Esophagus muscularis mucosa (tissue), 4 donors: Measurements from ENCODE around the gene ABCC8. TPM values are rescaled to one million over a fixed set of nuclear protein-coding genes. Genes with fewer than 3 reads are reported as not detected.

ENCODE experiments used
- DNase-seq: peaks from one replicate; pipeline ENCODE4 v3.0.0-alpha.2; 2017; ENCODE audit errors: extremely low spot score
- H3K27ac ChIP-seq, 4 donors: fragments of 200-600 bp; sonication (generic); replicated peaks in 1 of 4; 1 replicate in 3 of 4; 2 replicates in 1 of 4; pipeline ENCODE4 v1.5.1; 2016 to 2019; ENCODE audit warnings: mild to moderate bottlenecking in 1 of 4
- H3K27me3 ChIP-seq, 4 donors: fragments of 200-600 bp; sonication (generic); one replicate each; pipeline versions ENCODE4 v1.5.1 to v1.6.0; 2016 to 2019
- H3K36me3 ChIP-seq, 4 donors: fragments of 200-600 bp; sonication (generic); one replicate each; pipeline ENCODE4 v1.5.1; 2016 to 2019
- H3K4me1 ChIP-seq, 4 donors: fragments of 200-600 bp; sonication (generic); one replicate each; pipeline ENCODE4 v1.5.1; 2016 to 2019
- H3K4me3 ChIP-seq, 4 donors: fragments of 200-600 bp; sonication (generic); 1 replicate in 2 of 4; 2 replicates in 2 of 4; pipeline ENCODE4 v1.5.1; 2016 to 2019; ENCODE audit warnings: mild to moderate bottlenecking in 4 of 4, moderate library complexity in 1 of 4
- H3K9me3 ChIP-seq, 4 donors: fragments of 200-600 bp; sonication (generic); 1 replicate in 3 of 4; 2 replicates in 1 of 4; pipeline ENCODE4 v1.5.1; 2016 to 2019
- EP300 ChIP-seq: sonication (generic); formaldehyde crosslinking; IDR thresholded peaks from one replicate; pipeline ENCODE4 v1.6.1; 2017; ENCODE audit warnings: antibody characterized with exemption
- POLR2A ChIP-seq: fragments of 450-650 bp; IDR thresholded peaks from one replicate; pipeline ENCODE4 v1.6.1; 2017; ENCODE audit warnings: antibody characterized with exemption, moderate library complexity, mild to moderate bottlenecking, low read depth
- POLR2AphosphoS5 ChIP-seq, 2 donors: sonication (generic); formaldehyde crosslinking; IDR thresholded peaks; one replicate each; pipeline ENCODE4 v1.6.1; 2017; ENCODE audit warnings: antibody characterized with exemption in 2 of 2
- WGBS: methylation state at CpG from one replicate; pipeline ENCODE4 v1.1.5; 2018; 5-methylcytosine and 5-hydroxymethylcytosine counted together
- intact Hi-C: fragments of 100-400 bp; cut with DNase I; formaldehyde crosslinking; loops from one replicate; pipeline ENCODE4 v1.15.1; 2023
- total RNA-seq, 4 donors: library from RNA; depleted of rRNA; stranded (reverse); fragments of >200 nt; gene quantifications; one replicate each; pipeline versions ENCODE4 v1.1.0 to v1.2.1, GENCODE V29; 2016
- TF ChIP-seq, protein P1 (sequence below), 3 experiments: fragments of 200-600 bp in 2 of 3; fragments of 450-650 bp in 1 of 3; sonication (generic) in 2 of 3; IDR thresholded peaks; one replicate each; pipeline ENCODE4 v1.5.1; 2017 to 2019; ENCODE audit warnings: antibody characterized with exemption in 3 of 3, mild to moderate bottlenecking in 2 of 3, moderate library complexity in 1 of 3

Gene ABCC8
- total RNA-seq, 4 donors from 2014 or later: 0.63 to 2.5 (median 1.7) TPM

GRCh38 chr11:17354601-17354991 is 122.0 kb downstream of the ABCC8 start:
- intact Hi-C loops: no loop called here
- H3K36me3 ChIP-seq: peaks cover 0 to 7% (median 3%) of the 10 kb centered on the region in 4 donors
- WGBS: 46% methylated on average over 3 of the region's 3 CpGs

GRCh38 chr11:17353821-17354600 is 122.6 kb downstream of the ABCC8 start:
- TF ChIP-seq, protein P1, sequence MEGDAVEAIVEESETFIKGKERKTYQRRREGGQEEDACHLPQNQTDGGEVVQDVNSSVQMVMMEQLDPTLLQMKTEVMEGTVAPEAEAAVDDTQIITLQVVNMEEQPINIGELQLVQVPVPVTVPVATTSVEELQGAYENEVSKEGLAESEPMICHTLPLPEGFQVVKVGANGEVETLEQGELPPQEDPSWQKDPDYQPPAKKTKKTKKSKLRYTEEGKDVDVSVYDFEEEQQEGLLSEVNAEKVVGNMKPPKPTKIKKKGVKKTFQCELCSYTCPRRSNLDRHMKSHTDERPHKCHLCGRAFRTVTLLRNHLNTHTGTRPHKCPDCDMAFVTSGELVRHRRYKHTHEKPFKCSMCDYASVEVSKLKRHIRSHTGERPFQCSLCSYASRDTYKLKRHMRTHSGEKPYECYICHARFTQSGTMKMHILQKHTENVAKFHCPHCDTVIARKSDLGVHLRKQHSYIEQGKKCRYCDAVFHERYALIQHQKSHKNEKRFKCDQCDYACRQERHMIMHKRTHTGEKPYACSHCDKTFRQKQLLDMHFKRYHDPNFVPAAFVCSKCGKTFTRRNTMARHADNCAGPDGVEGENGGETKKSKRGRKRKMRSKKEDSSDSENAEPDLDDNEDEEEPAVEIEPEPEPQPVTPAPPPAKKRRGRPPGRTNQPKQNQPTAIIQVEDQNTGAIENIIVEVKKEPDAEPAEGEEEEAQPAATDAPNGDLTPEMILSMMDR (IDR thresholded peaks at IDR 0.05): no peak
- TF ChIP-seq EP300 (no peak), POLR2AphosphoS5 (IDR thresholded peaks at IDR 0.05) (no peak), POLR2A (no peak)
- Histone ChIP-seq H3K27ac (peak overlapping the region; percentile 82 to 94 (median 88)), H3K9me3 (no peaks in the 10 kb centered on the region), H3K4me1 (peaks cover 13 to 34% (median 23%) of the 10 kb centered on the region in 4 donors), H3K27me3 (no peaks in the 10 kb centered on the region), H3K36me3 (peaks cover 0 to 7% (median 3%) of the 10 kb centered on the region in 4 donors), H3K4me3 (peak overlapping the region; percentile 58 to 85 (median 72))
- DNase-seq: no peak
- intact Hi-C loops: no loop called here
- 8% methylated on average over 15 of the region's 15 CpGs for WGBS

More at GRCh38 chr11:17354601-17354991, 122.0 kb downstream of the ABCC8 start:
- no peak overlapping the region for H3K27ac ChIP-seq
- H3K27me3 ChIP-seq: no peaks in the 10 kb centered on the region
- H3K4me3 ChIP-seq: peak overlapping the region in 1 of 4 donors; percentile 67
- no peak for DNase-seq
- TF ChIP-seq, protein P1 (IDR thresholded peaks at IDR 0.05): peak; percentile 54 to 69 (median 55)
- no peak for TF ChIP-seq POLR2AphosphoS5 (IDR thresholded peaks at IDR 0.05)
- peaks cover 13 to 34% (median 23%) of the 10 kb centered on the region in 4 donors for H3K4me1 ChIP-seq
- no peaks in the 10 kb centered on the region for H3K9me3 ChIP-seq

- Histone ChIP-seq H3K36me3 (peaks cover 0 to 7% (median 3%) of the 10 kb centered on the region in 4 donors), H3K4me1 (peaks cover 13 to 34% (median 23%) of the 10 kb centered on the region in 4 donors), H3K4me3 (peak overlapping the region; percentile 58 to 85 (median 72)), H3K9me3 (no peaks in the 10 kb centered on the region), H3K27ac (peak overlapping the region; percentile 82 to 94 (median 88)), H3K27me3 (no peaks in the 10 kb centered on the region)
- TF ChIP-seq, protein P1 (IDR thresholded peaks at IDR 0.05): no peak
- peak; percentile 54 to 73 for TF ChIP-seq POLR2AphosphoS5 (IDR thresholded peaks at IDR 0.05)
- WGBS: under 1% methylated on average over 55 of the region's 69 CpGs
- intact Hi-C loops: no loop called here
- DNase-seq: no peak
These were observed 123.5 kb downstream of the ABCC8 start for GRCh38 chr11:17352950-17353820.

GRCh38 chr11:17351510-17352176 is 125.0 kb downstream of the ABCC8 start, which contains the start of gene NCR3LG1:
Gene NCR3LG1 (plus strand): TSS chr11:17351800. CDS start chr11:17351970, 170 bp downstream.
- peak; percentile 60 to 67 for TF ChIP-seq POLR2AphosphoS5 (IDR thresholded peaks at IDR 0.05)
- TF ChIP-seq, protein P1 (IDR thresholded peaks at IDR 0.05): no peak
- H3K27ac ChIP-seq: peak within 1 kb of the TSS; percentile 82 to 94 (median 88)
- peak; percentile 92 for DNase-seq
- H3K9me3 ChIP-seq: no peaks in the 10 kb centered on the region
- under 1% methylated on average over 40 of the region's 61 CpGs for WGBS
- peak within 1 kb of the TSS; percentile 58 to 85 (median 72) for H3K4me3 ChIP-seq
- no peaks in the 10 kb centered on the region for H3K36me3 ChIP-seq
- peaks cover 13 to 34% (median 23%) of the 10 kb centered on the region in 4 donors for H3K4me1 ChIP-seq
- intact Hi-C loops: no loop called here
- H3K27me3 ChIP-seq: no peaks in the 10 kb centered on the region
